HepG2 (cell line): ENCODE measurements around the gene NOVA2. TPM values are rescaled to one million over a fixed set of nuclear protein-coding genes. Genes with fewer than 3 reads are reported as not detected.
"Not testable (repeated sequence)": the region's sequence is repeated elsewhere in the genome, so short reads cannot be mapped to it uniquely, and the experiment has no call there.

Experiments used
- ATAC-seq: fragments of 200-7000 bp; cut with Tn5 transposase; 3 replicates; pipeline ENCODE4 v1.9.1; 2020; ENCODE audit warnings: mild to moderate bottlenecking, moderate library complexity
- BruUV-seq: library from RNA; stranded (reverse); fragments of 400-500 nt; replicated peaks from 2 replicates; lab custom pipeline; 2021; lab: Mats Ljungman, UMichigan
- CTCF ChIA-PET: fragments of 300-600 bp; formaldehyde crosslinking; extraction: SDS; loops from one replicate; lab custom pipeline; 2021; ENCODE audit warnings: low total read pairs, inconsistent platforms, low intra/inter-chr PET ratio; lab: Yijun Ruan, JAX
- POLR2A ChIA-PET: fragments of 350-600 bp; sonication (Branson Sonifier 250); formaldehyde crosslinking; loops from one replicate; lab custom pipeline; 2020; ENCODE audit warnings: antibody characterized with exemption, inconsistent platforms; lab: Yijun Ruan, JAX
- DNase-seq: peaks from one replicate; pipeline ENCODE4 v3.0.0-alpha.2; 2015; ENCODE audit warnings: low spot score
- FAIRE-seq: peaks from 3 replicates; lab custom pipeline; 2011; peaks lifted over from hg19 to GRCh38; lab: Jason Lieb, UNC
- H2AFZ ChIP-seq: one replicate; pipeline ENCODE4 v1.6.1; 2011; ENCODE audit warnings: low read length, inconsistent platforms
- H3K27ac ChIP-seq: fragments of 300-600 bp; 3 replicates; pipeline ENCODE4 v1.8.0; 2011; ENCODE audit warnings: mixed run types, mild to moderate bottlenecking, mixed read lengths, low read length, inconsistent platforms; ENCODE audit not compliant: insufficient read depth; ENCODE audit errors: extremely low read length
- H3K27me3 ChIP-seq, 2 experiments: fragments of 200-600 bp in 1 of 2; 2 replicates in 1 of 2; 3 replicates in 1 of 2; pipeline versions ENCODE4 v1.6.0 to v1.8.0; 2011; ENCODE audit warnings: low read length in 2 of 2, mild to moderate bottlenecking in 2 of 2, moderate library complexity in 2 of 2, inconsistent platforms in 1 of 2; ENCODE audit not compliant: insufficient read depth in 2 of 2, control insufficient read depth in 1 of 2
- H3K36me3 ChIP-seq, 2 experiments: fragments of 200-600 bp in 1 of 2; replicated peaks in 1 of 2; 2 replicates in 1 of 2; 3 replicates in 1 of 2; pipeline versions ENCODE4 v1.5.1 to v1.8.0; 2011; ENCODE audit warnings: low read length in 2 of 2, inconsistent platforms in 1 of 2; ENCODE audit not compliant: insufficient read depth in 2 of 2, control insufficient read depth in 1 of 2
- H3K4me1 ChIP-seq: 2 replicates; pipeline ENCODE4 v1.5.1; 2012; ENCODE audit warnings: low read length, inconsistent platforms; ENCODE audit not compliant: insufficient read depth
- H3K4me2 ChIP-seq: 2 replicates; pipeline ENCODE4 v1.6.0; 2011; ENCODE audit warnings: low read depth, low read length, inconsistent platforms
- H3K4me3 ChIP-seq, 3 experiments: fragments of 200-600 bp in 1 of 3; sonication (generic), shearing (Covaris generic) in 1 of 3; replicated peaks in 1 of 3; 2 replicates each; pipeline ENCODE4 v1.5.1; 2011 to 2016; ENCODE audit warnings: low read length in 3 of 3, inconsistent platforms in 2 of 3, low read depth in 2 of 3, mild to moderate bottlenecking in 2 of 3, control low read depth in 1 of 3, mixed read lengths in 1 of 3; ENCODE audit not compliant: insufficient read depth in 1 of 3
- H3K79me2 ChIP-seq: one replicate; pipeline ENCODE4 v1.6.1; 2011; ENCODE audit warnings: low read length, inconsistent platforms; ENCODE audit not compliant: insufficient read depth
- H3K9ac ChIP-seq: 2 replicates; pipeline ENCODE4 v1.6.0; 2011; ENCODE audit warnings: mild to moderate bottlenecking, low read depth, low read length, inconsistent platforms; ENCODE audit not compliant: insufficient read depth
- H3K9me3 ChIP-seq: 2 replicates; pipeline ENCODE4 v1.5.1; 2012; ENCODE audit warnings: mild to moderate bottlenecking, low read length
- H4K20me1 ChIP-seq: 2 replicates; pipeline ENCODE4 v1.6.0; 2011; ENCODE audit warnings: inconsistent platforms, mild to moderate bottlenecking, low read length, moderate library complexity; ENCODE audit not compliant: insufficient read depth
- CBX2 ChIP-seq, 2 experiments: fragments of 200-600 bp in 1 of 2; sonication (generic); formaldehyde crosslinking in 1 of 2; IDR thresholded peaks; 2 replicates each; pipeline versions ENCODE4 v1.7.0 to v1.8.1; 2018 to 2022; ENCODE audit warnings: low read depth in 2 of 2, low read length in 1 of 2, mild to moderate bottlenecking in 1 of 2, missing genetic modification reagents in 1 of 2
- CREM ChIP-seq, 2 experiments: sonication (generic) in 1 of 2; formaldehyde crosslinking in 1 of 2; IDR thresholded peaks; 2 replicates each; pipeline versions ENCODE4 v1.4.0 to v1.6.1; 2016 to 2020; ENCODE audit warnings: antibody characterized with exemption in 1 of 2, mild to moderate bottlenecking in 1 of 2, missing genetic modification reagents in 1 of 2
- FOXK2 ChIP-seq: fragments of 450-650 bp; IDR thresholded peaks from 2 replicates; pipeline ENCODE4 v1.6.1; 2016
- KDM1A ChIP-seq: IDR thresholded peaks from 2 replicates; pipeline ENCODE4 v1.6.1; 2016; ENCODE audit warnings: missing compliant biosample characterization
- KMT2B ChIP-seq: IDR thresholded peaks from 2 replicates; pipeline ENCODE4 v1.6.1; 2016; ENCODE audit warnings: missing genetic modification reagents, missing compliant biosample characterization
- MEIS1 ChIP-seq: sonication (generic); formaldehyde crosslinking; IDR thresholded peaks from 2 replicates; pipeline ENCODE4 v1.9.0; 2021; ENCODE audit warnings: mild to moderate bottlenecking, missing genetic modification reagents, moderate library complexity, borderline replicate concordance
- NFYB ChIP-seq: sonication (generic); formaldehyde crosslinking; IDR thresholded peaks from 2 replicates; pipeline ENCODE4 v1.4.0; 2020; ENCODE audit warnings: missing genetic modification reagents
- SP4 ChIP-seq: sonication (generic); formaldehyde crosslinking; IDR thresholded peaks from 2 replicates; pipeline ENCODE4 v1.8.1; 2023; ENCODE audit warnings: mild to moderate bottlenecking, missing genetic modification reagents
- ZC3H13 ChIP-seq: sonication (generic); formaldehyde crosslinking; IDR thresholded peaks from 2 replicates; pipeline ENCODE4 v1.8.1; 2023; ENCODE audit warnings: mild to moderate bottlenecking, missing genetic modification reagents, moderate library complexity
- ZFAT ChIP-seq: sonication (generic); formaldehyde crosslinking; conservative IDR thresholded peaks from 2 replicates; pipeline ENCODE4 v1.8.1; 2023; ENCODE audit warnings: missing genetic modification reagents, inconsistent platforms
- ZMYM3 ChIP-seq: sonication (generic); formaldehyde crosslinking; IDR thresholded peaks from 2 replicates; pipeline ENCODE4 v1.5.1; 2020; ENCODE audit warnings: mild to moderate bottlenecking, missing genetic modification reagents
- ZNF3 ChIP-seq: IDR thresholded peaks from 2 replicates; pipeline ENCODE4 v1.7.0; 2017; ENCODE audit warnings: inconsistent platforms
- ZNF460 ChIP-seq: sonication (generic); formaldehyde crosslinking; IDR thresholded peaks from 2 replicates; pipeline ENCODE4 v1.5.1; 2020; ENCODE audit warnings: missing genetic modification reagents, mild to moderate bottlenecking, borderline replicate concordance
- ZNF781 ChIP-seq: sonication (generic); formaldehyde crosslinking; IDR thresholded peaks from 2 replicates; pipeline ENCODE4 v1.5.1; 2020; ENCODE audit warnings: borderline replicate concordance, mild to moderate bottlenecking, missing genetic modification reagents; ENCODE audit errors: not compliant biosample characterization
- ZSCAN30 ChIP-seq: sonication (generic); formaldehyde crosslinking; IDR thresholded peaks from 2 replicates; pipeline ENCODE4 v1.5.0; 2020; ENCODE audit warnings: mild to moderate bottlenecking, missing genetic modification reagents
- WGBS: methylation state at CpG from one replicate; pipeline ENCODE4 v1.1.6; 2017; ENCODE audit warnings: low lambda C conversion rate; 5-methylcytosine and 5-hydroxymethylcytosine counted together
- in situ Hi-C: cut with HindIII; loops from 2 replicates; pipeline ENCODE4 v1.10.0; 2017; ENCODE audit warnings: low pct_unique_long_range_greater_than_20kb; ENCODE audit not compliant: extremely low pct_ligation_motif_present
- intact Hi-C: fragments of 100-400 bp; cut with micrococcal nuclease; formaldehyde crosslinking; loops from one replicate; pipeline ENCODE4 v1.10.0; 2022; ENCODE audit not compliant: unreplicated experiment
- polyA plus RNA-seq, 8 experiments: library from polyadenylated mRNA; depleted of rRNA in 3 of 8; stranded (reverse) in 7 of 8; unstranded in 1 of 8; fragments of >200 nt; fragmentation: Illumina TruSeq in 4 of 8; extraction: Trizol in 4 of 8; gene quantifications; 2 replicates each; pipeline versions ENCODE4 v1.2.1 to v1.2.3, GENCODE V29; 2011 to 2016; ENCODE audit warnings: low read depth in 4 of 8, missing spikeins in 1 of 8, mixed read lengths in 1 of 8; ENCODE audit not compliant: insufficient read depth in 1 of 8
- total RNA-seq, 5 experiments: library from RNA; depleted of rRNA; stranded (reverse); fragments of >200 nt; fragmentation: Illumina TruSeq; extraction: Trizol; gene quantifications; 2 replicates each; pipeline ENCODE4 v1.2.3, GENCODE V29; 2016; ENCODE audit warnings: low read depth in 1 of 5
- TF ChIP-seq, protein P1 (sequence below): sonication (generic); formaldehyde crosslinking; IDR thresholded peaks from 2 replicates; pipeline ENCODE4 v1.4.0; 2020; ENCODE audit warnings: missing genetic modification reagents
- TF ChIP-seq, protein P2 (sequence below): sonication (generic); formaldehyde crosslinking; IDR thresholded peaks from 2 replicates; pipeline ENCODE4 v1.4.0; 2020; ENCODE audit warnings: missing genetic modification reagents
- TF ChIP-seq, protein P3 (sequence below): sonication (generic); formaldehyde crosslinking; IDR thresholded peaks from 2 replicates; pipeline ENCODE4 v1.9.0; 2022; ENCODE audit warnings: low read depth, missing genetic modification reagents
- TF ChIP-seq, protein P4 (sequence below): sonication (generic); formaldehyde crosslinking; IDR thresholded peaks from 2 replicates; pipeline ENCODE4 v1.4.0; 2020; ENCODE audit warnings: mild to moderate bottlenecking, missing genetic modification reagents

NOVA2 gene
- total and polyA plus RNA-seq, 2 of the 13 experiments (the other 11 are each of a cell fraction or from before 2014, with no cell fraction given) = not detected

DNA sequence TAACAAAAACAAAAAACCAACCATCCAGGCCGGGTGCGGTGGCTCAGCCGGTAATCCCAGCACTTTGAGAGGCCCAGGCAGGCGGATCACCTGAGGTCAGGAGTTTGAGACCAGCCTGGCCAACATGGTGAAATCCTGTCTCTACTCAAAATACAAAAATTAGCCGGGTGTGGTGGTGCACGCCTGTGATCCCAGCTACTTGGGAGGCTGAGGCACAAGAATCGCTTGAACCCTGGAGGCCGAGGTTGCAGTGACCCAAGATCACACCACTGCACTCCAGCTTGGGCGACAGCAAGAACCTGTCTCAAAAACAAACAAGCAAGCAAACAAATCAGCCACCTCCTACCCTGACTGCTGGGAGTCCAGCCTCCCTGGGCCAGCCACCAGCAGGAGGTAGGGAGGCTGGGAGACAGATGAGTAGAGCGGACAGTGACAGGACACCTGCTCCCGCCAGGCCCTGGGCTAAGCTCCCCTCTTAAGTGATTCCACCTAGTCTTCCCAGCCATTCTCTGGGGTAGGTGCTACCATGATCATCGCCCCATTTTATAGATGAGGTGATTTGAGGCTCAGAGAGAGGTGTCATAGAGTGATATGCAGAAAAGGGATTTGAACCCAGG, 77.6 kb downstream of the NOVA2 start (continued):
- TF ChIP-seq CREM (IDR thresholded peaks at IDR 0.05) (0 out of 2 replicates have a peak, but pooled peaks have one; percentile 0), ZNF781 (CRISPR knock-in tag) (peak; percentile 4), KDM1A (CRISPR knock-in tag) (0 out of 2 replicates have a peak, but pooled peaks have one; percentile 23), ZNF460 (CRISPR knock-in tag) (peak; percentile 98), ZMYM3 (CRISPR knock-in tag) (peak; percentile 87)
- not testable (repeated sequence) for TF ChIP-seq CREM (CRISPR knock-in tag; IDR thresholded peaks at IDR 0.05)
- TF ChIP-seq, all 625 proteins: peak for 18; not testable (repeated sequence) for 607

DNA sequence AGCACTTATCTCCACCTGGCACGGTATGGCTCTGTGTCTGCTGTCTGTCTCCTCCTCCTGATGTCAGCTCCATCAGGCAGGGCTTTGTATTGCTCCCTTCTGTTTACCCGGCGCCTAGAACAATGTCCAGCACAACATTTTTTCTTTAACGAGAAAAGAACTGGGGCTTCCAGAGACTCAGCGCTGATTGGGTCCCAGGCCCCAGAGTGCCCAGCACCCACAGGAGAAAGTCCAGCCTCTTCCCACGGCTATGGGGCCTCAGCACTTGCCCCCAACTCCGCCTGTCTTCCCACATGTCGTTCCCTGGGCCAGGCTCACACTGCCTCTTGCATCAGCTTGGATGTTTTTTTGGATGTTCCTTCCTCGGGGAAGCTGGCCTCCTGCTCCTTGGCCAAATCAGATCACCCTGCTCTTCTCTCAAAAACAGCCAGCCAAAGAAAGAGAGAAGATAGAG, 78.1 kb downstream of the NOVA2 start:
- H3K4me3 ChIP-seq = peak overlapping the region in 1 of 3 experiments; percentile 45; a peak in 2 of 6 replicates
- H3K79me2 ChIP-seq = peaks cover 11% of the 10 kb centered on the region
- H3K36me3 ChIP-seq = peaks cover 1 to 13% of the 10 kb centered on the region in 2 experiments; a peak in 3 of 5 replicates
- DNase-seq (peak; percentile 87), FAIRE-seq (peak; percentile 82), ATAC-seq (peak; percentile 93)
- BruUV-seq = no TSS peak
- intact Hi-C loops = loop anchor here (1.0 kb wide), 1 partner anchor 8 kb away; no protein-coding TSS in a partner anchor
- H2AFZ ChIP-seq = no peak overlapping the region
- H4K20me1 ChIP-seq = no peaks in the 10 kb centered on the region
- 5% methylated on average over 9 of the region's 9 CpGs for WGBS
- in situ Hi-C loops = no loop called here
- peak overlapping the region; percentile 50 for H3K4me2 ChIP-seq
- H3K27ac ChIP-seq = peak overlapping the region; percentile 79
- no peaks in the 10 kb centered on the region for H3K9me3 ChIP-seq
- POLR2A ChIA-PET = interaction anchor here (0.7 to 2.6 kb wide), 10 partner anchors 9 to 666 kb away, joined by 3 to 15 read pairs (median 5); partner anchors contain the start of genes CCDC61, FOXA3, IRF2BP1 and SYMPK
- CTCF ChIA-PET = no interaction called here
- peaks cover 43% of the 10 kb centered on the region for H3K4me1 ChIP-seq
- H3K9ac ChIP-seq = peak overlapping the region; percentile 40
- no peaks in the 10 kb centered on the region for H3K27me3 ChIP-seq
- peak; percentile 59 for TF ChIP-seq NFYB (CRISPR knock-in tag)
- TF ChIP-seq CBX2 (IDR thresholded peaks at IDR 0.05; ENCODE audit: low read depth, low read length) = no peak
- TF ChIP-seq CBX2 (CRISPR knock-in tag; IDR thresholded peaks at IDR 0.05; ENCODE audit: low read depth) = no peak
- TF ChIP-seq, protein P1, sequence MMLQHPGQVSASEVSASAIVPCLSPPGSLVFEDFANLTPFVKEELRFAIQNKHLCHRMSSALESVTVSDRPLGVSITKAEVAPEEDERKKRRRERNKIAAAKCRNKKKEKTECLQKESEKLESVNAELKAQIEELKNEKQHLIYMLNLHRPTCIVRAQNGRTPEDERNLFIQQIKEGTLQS (CRISPR knock-in tag) = no peak
- no peak for TF ChIP-seq MEIS1 (CRISPR knock-in tag)
- no peak for TF ChIP-seq ZFAT
- TF ChIP-seq, protein P2, sequence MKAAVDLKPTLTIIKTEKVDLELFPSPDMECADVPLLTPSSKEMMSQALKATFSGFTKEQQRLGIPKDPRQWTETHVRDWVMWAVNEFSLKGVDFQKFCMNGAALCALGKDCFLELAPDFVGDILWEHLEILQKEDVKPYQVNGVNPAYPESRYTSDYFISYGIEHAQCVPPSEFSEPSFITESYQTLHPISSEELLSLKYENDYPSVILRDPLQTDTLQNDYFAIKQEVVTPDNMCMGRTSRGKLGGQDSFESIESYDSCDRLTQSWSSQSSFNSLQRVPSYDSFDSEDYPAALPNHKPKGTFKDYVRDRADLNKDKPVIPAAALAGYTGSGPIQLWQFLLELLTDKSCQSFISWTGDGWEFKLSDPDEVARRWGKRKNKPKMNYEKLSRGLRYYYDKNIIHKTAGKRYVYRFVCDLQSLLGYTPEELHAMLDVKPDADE (CRISPR knock-in tag) = no peak
- TF ChIP-seq, protein P3, sequence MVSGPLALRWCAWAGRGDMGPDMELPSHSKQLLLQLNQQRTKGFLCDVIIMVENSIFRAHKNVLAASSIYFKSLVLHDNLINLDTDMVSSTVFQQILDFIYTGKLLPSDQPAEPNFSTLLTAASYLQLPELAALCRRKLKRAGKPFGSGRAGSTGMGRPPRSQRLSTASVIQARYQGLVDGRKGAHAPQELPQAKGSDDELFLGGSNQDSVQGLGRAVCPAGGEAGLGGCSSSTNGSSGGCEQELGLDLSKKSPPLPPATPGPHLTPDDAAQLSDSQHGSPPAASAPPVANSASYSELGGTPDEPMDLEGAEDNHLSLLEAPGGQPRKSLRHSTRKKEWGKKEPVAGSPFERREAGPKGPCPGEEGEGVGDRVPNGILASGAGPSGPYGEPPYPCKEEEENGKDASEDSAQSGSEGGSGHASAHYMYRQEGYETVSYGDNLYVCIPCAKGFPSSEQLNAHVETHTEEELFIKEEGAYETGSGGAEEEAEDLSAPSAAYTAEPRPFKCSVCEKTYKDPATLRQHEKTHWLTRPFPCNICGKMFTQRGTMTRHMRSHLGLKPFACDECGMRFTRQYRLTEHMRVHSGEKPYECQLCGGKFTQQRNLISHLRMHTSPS (CRISPR knock-in tag) = no peak
- no peak for TF ChIP-seq ZNF3 (CRISPR knock-in tag)
- TF ChIP-seq FOXK2 = no peak
- no peak for TF ChIP-seq ZC3H13 (CRISPR knock-in tag)
- TF ChIP-seq ZSCAN30 (CRISPR knock-in tag) = no peak
- peak; percentile 27; the same call in 1 of the 2 replicates for TF ChIP-seq SP4 (CRISPR knock-in tag)
- no peak for TF ChIP-seq KMT2B (CRISPR knock-in tag)
- TF ChIP-seq, protein P4, sequence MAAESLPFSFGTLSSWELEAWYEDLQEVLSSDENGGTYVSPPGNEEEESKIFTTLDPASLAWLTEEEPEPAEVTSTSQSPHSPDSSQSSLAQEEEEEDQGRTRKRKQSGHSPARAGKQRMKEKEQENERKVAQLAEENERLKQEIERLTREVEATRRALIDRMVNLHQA (CRISPR knock-in tag) = no peak
